Loucy (cell line): ENCODE results near the gene TARS2.

Experiments
- H2AFZ ChIP-seq: fragments of 200-600 bp; sonication (generic); 2 replicates; pipeline ENCODE4 v1.6.0; 2016; ENCODE audit warnings: antibody characterized with exemption, mild to moderate bottlenecking, low read length, moderate library complexity
- H3F3A ChIP-seq: fragments of 200-600 bp; 2 replicates; pipeline ENCODE4 v1.6.0; 2016; ENCODE audit warnings: antibody characterized with exemption, low read depth, mild to moderate bottlenecking
- H3K27me3 ChIP-seq: fragments of 200-600 bp; sonication (generic); 2 replicates; pipeline ENCODE4 v1.6.1; 2014; ENCODE audit warnings: low read length, mild to moderate bottlenecking; ENCODE audit not compliant: insufficient read depth, poor library complexity, severe bottlenecking
- H3K36me3 ChIP-seq: fragments of 200-600 bp; sonication (generic); 2 replicates; pipeline ENCODE4 v1.6.1; 2016; ENCODE audit warnings: low read length; ENCODE audit not compliant: insufficient read depth
- H3K4me1 ChIP-seq: fragments of 200-600 bp; sonication (generic); 2 replicates; pipeline ENCODE4 v1.5.1; 2014; ENCODE audit warnings: low read length, mild to moderate bottlenecking; ENCODE audit not compliant: insufficient read depth, poor library complexity, severe bottlenecking
- H3K4me2 ChIP-seq: fragments of 200-600 bp; sonication (generic); 2 replicates; pipeline ENCODE4 v1.6.0; 2014; ENCODE audit warnings: antibody characterized with exemption, low read length, low read depth, mild to moderate bottlenecking; ENCODE audit not compliant: poor library complexity, severe bottlenecking
- H3K4me3 ChIP-seq: fragments of 200-600 bp; sonication (generic); 2 replicates; pipeline ENCODE4 v1.5.1; 2014; ENCODE audit warnings: low read length, mild to moderate bottlenecking, mixed read lengths; ENCODE audit not compliant: poor library complexity, severe bottlenecking
- H3K79me2 ChIP-seq: fragments of 200-600 bp; sonication (generic); 2 replicates; pipeline ENCODE4 v1.6.1; 2014; ENCODE audit warnings: low read length; ENCODE audit not compliant: insufficient read depth
- H3K9ac ChIP-seq: fragments of 200-600 bp; sonication (generic); 2 replicates; pipeline ENCODE4 v1.6.0; 2014; ENCODE audit warnings: mild to moderate bottlenecking, low read depth, low read length, moderate library complexity; ENCODE audit not compliant: poor library complexity, severe bottlenecking
- H3K9me2 ChIP-seq: fragments of 200-600 bp; sonication (generic); replicated peaks from 2 replicates; pipeline ENCODE4 v1.6.1; 2016; ENCODE audit warnings: low read depth, low read length, mixed read lengths
- H3K9me3 ChIP-seq: fragments of 200-600 bp; sonication (generic); 2 replicates; pipeline ENCODE4 v1.6.1; 2014; ENCODE audit warnings: mild to moderate bottlenecking, antibody characterized with exemption, low read length, low read depth; ENCODE audit not compliant: insufficient read depth
- H4K20me1 ChIP-seq: fragments of 200-600 bp; sonication (generic); 2 replicates; pipeline ENCODE4 v1.6.0; 2014; ENCODE audit warnings: antibody characterized with exemption, low read length, mild to moderate bottlenecking; ENCODE audit not compliant: insufficient read depth, poor library complexity, severe bottlenecking
- CTCF ChIP-seq: fragments of 200-600 bp; sonication (generic); conservative IDR thresholded peaks from 2 replicates; pipeline ENCODE4 v1.5.1; 2014; ENCODE audit warnings: mild to moderate bottlenecking, antibody characterized with exemption, low read length
- EZH2phosphoT487 ChIP-seq: fragments of 200-600 bp; IDR thresholded peaks from 2 replicates; pipeline ENCODE4 v1.6.1; 2018; ENCODE audit warnings: antibody characterized with exemption, mild to moderate bottlenecking, moderate library complexity, borderline replicate concordance

Gene TARS2

GRCh38 chr1:150553392-150554085 is 66.3 kb downstream of the TARS2 start:
- Histone ChIP-seq H3K9ac (no peak overlapping the region), H3K9me2 (no peaks in the 10 kb centered on the region)

GRCh38 chr1:150554086-150554452 is 66.8 kb downstream of the TARS2 start:
- Histone ChIP-seq H3K4me1 (no peaks in the 10 kb centered on the region), H3F3A (no peaks in the 10 kb centered on the region), H3K9ac (no peak overlapping the region), H3K27me3 (no peaks in the 10 kb centered on the region), H3K4me2 (no peak overlapping the region), H3K9me3 (no peaks in the 10 kb centered on the region), H3K79me2 (no peaks in the 10 kb centered on the region), H3K36me3 (no peaks in the 10 kb centered on the region), H3K9me2 (no peaks in the 10 kb centered on the region), H2AFZ (no peak overlapping the region), H3K4me3 (no peak overlapping the region), H4K20me1 (no peaks in the 10 kb centered on the region)
- TF ChIP-seq EZH2phosphoT487: no peak

More at GRCh38 chr1:150553392-150554085, 66.3 kb downstream of the TARS2 start:
- H3K9me3 ChIP-seq: no peaks in the 10 kb centered on the region
- H4K20me1 ChIP-seq: no peaks in the 10 kb centered on the region
- no peak overlapping the region for H3K4me2 ChIP-seq
- TF ChIP-seq CTCF (no peak), EZH2phosphoT487 (no peak)
- no peak overlapping the region for H2AFZ ChIP-seq
- H3K4me3 ChIP-seq: no peak overlapping the region
- H3K79me2 ChIP-seq: no peaks in the 10 kb centered on the region
- H3F3A ChIP-seq: no peaks in the 10 kb centered on the region
- no peaks in the 10 kb centered on the region for H3K36me3 ChIP-seq
- H3K4me1 ChIP-seq: no peaks in the 10 kb centered on the region
- no peaks in the 10 kb centered on the region for H3K27me3 ChIP-seq

GRCh38 chr1:150555198-150555970 is 68.2 kb downstream of the TARS2 start:
- no peak for TF ChIP-seq CTCF
- TF ChIP-seq EZH2phosphoT487: no peak
- H3K9me3 ChIP-seq: no peaks in the 10 kb centered on the region
- H3K9ac ChIP-seq: no peak overlapping the region
- no peaks in the 10 kb centered on the region for H3F3A ChIP-seq
- H3K4me3 ChIP-seq: no peak overlapping the region
- no peak overlapping the region for H3K4me2 ChIP-seq
- peaks cover 3% of the 10 kb centered on the region for H4K20me1 ChIP-seq
- no peaks in the 10 kb centered on the region for H3K36me3 ChIP-seq
- H2AFZ ChIP-seq: no peak overlapping the region
- no peaks in the 10 kb centered on the region; the same call in 1 of the 2 replicates for H3K79me2 ChIP-seq
- H3K27me3 ChIP-seq: no peaks in the 10 kb centered on the region
- no peaks in the 10 kb centered on the region for H3K9me2 ChIP-seq
- no peaks in the 10 kb centered on the region for H3K4me1 ChIP-seq
